Fibroblast of skin of scalp (primary cell): Measurements from ENCODE around the gene CD300A.

ENCODE experiments used
- DNase-seq: peaks from one replicate; pipeline ENCODE4 v3.0.0-alpha.2; 2013

CD300A gene

DNA sequence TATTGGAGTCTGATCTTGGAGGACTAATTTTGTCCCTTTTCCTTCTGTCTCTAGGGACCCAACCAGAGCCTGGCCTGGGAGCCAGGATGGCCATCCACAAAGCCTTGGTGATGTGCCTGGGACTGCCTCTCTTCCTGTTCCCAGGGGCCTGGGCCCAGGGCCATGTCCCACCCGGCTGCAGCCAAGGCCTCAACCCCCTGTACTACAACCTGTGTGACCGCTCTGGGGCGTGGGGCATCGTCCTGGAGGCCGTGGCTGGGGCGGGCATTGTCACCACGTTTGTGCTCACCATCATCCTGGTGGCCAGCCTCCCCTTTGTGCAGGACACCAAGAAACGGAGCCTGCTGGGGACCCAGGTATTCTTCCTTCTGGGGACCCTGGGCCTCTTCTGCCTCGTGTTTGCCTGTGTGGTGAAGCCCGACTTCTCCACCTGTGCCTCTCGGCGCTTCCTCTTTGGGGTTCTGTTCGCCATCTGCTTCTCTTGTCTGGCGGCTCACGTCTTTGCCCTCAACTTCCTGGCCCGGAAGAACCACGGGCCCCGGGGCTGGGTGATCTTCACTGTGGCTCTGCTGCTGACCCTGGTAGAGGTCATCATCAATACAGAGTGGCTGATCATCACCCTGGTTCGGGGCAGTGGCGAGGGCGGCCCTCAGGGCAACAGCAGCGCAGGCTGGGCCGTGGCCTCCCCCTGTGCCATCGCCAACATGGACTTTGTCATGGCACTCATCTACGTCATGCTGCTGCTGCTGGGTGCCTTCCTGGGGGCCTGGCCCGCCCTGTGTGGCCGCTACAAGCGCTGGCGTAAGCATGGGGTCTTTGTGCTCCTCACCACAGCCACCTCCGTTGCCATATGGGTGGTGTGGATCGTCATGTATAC lies 26.5 kb upstream of the CD300A start:
- DNase-seq = no peak

DNA sequence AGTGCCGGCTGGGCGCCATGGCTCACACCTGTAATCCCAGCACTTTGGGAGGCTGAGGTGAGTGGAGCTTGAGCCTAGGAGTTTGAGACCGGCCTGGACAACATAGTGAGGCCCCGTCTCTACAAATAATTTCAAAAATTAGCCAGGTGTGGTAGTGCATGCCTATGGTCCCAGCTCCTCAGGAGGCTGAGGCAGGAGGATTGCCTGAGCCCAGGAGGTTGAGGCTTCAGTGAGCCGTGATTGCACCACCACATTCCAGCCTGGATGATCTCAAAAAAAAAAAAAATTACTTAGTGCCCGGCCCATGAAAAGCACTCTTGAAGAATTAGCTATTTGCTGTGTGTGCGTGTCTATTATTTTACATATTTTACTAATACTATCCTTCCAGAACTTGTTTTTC lies 24.9 kb upstream of the CD300A start:
- no peak for DNase-seq

DNA sequence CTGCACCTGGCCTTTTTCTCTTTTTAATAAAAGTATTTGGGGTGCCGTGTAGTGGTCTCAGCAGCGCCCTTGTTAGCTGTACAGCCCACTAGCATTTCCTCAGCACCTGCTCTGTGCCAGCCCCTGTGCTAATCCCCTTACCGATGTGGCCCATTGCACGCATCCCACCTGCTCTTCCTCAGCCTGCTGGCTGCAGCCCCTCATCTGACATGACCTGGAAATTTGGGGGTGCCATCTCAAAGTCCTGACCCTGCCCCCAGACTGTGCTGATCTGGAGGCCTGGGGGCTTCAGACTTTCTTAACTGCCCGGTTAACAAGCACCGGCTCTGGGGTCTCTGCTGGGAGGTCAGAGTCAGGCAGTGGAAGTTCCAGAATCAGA lies 24.2 kb upstream of the CD300A start:
- DNase-seq = no peak

DNA sequence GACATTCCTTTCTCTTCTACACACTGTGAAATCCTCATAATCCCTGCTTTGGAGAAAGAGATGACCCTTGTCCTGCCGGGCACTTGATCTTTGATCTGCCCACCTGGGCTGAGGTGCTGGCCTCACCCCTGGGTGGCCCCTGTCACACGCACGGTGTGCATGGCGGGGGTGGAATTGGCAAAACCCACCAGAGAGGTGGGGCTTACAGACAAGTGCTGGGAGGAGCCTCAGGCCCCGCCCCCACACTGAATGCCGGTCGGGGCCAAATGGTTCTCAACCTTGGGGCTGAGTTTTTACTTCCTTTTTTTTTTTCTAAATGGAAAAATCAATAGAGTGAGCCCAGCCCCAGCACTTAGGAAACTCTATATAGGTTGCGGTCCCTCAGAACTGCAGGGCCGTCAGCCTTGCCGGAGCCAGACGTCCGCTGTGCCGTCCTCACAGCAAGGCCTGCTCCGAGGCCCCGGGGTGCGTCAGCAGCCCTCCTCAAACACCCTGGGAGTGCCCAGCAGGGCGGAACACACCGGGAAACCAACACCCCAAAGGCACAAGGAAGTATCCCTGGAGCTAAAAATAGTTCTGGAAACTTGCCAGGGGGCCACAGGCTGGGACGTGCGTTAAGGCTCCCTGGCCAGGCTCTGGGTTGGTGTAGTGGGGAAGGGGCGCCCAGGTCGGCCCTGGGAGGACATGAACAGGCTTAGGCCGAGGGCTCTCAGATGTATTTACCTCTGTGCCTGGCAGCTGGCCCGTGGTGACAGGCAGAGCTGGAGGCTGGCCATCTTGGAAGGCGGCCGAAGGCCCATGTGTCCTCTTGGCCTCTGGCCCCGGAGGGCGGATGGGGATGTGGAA lies 23.5 kb upstream of the CD300A start:
- DNase-seq = no peak

DNA sequence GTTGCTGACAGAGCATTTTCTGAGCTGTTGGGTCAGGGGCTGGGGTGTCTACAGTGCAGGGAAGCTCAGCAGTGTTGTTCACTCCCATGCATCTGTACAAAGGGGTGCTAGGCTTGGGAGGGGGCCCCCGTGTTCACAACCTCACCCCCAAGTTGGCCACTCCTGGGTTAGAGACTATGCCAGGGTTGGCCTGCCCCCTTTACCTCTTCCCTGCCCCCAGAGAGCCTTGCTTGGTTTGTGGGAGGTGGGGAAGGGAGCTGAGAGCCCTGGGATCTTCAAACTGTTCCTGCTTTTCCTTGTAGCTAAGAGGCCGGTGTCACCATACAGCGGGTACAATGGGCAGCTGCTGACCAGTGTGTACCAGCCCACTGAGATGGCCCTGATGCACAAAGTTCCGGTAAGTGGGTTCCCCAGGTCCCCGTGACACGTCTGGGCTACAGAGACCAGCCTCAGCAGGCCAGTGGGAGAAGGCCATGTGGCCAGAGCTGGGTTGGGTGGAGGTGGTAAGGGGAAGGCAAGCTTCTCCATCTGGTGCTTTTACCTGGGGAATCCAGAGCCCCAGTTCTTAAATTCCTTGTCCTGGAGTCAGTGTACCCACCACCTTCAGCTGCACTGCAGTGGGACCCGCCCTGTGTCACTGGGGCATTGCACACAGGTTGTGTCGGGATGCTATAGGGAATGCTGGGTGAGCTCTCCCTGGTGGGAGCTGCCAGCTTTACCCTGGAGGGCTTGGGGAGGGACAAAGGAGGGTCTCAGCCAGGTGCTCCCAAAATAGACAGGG lies 22.7 kb upstream of the CD300A start:
- DNase-seq = no peak

DNA sequence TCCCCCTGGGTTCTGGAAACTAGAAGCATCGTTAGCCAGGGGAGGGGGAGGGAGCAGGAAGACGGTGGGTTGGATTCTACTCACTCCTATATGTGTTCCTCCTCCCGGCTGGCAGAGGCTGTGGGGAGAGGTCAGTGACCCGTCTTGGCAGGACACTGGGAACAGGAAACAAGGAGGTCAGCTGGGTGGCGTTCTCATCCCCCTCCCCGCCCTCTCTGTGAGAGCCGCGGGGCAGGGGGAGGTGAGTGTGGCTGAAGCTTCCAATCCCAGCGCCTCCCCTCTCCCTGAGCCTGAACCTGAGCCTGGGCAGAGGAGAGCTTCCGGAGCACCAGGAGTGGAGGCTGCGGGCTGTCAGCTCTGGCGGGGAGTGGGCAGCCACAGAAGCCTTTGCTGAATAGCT lies 22.0 kb upstream of the CD300A start:
- no peak for DNase-seq

DNA sequence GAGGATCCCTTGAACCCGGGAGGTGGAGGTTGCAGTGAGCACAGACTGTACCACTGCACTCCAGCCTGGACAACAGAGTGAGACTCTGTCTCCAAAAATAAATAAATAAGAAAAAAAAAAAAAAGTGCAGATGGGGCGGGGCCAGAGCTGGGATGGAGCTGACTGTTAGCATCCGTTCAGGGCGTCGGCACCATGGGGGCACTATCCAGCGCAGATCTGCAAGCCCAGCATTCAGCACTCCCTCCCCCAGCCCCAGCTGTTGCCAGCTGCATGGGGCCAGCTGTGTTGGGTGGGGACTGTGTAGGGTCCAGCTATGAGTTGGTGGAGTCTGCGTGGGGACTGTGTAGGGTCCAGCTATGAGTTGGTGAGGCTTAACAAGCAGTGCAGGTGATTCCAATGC lies 21.3 kb upstream of the CD300A start:
- no peak for DNase-seq

DNA sequence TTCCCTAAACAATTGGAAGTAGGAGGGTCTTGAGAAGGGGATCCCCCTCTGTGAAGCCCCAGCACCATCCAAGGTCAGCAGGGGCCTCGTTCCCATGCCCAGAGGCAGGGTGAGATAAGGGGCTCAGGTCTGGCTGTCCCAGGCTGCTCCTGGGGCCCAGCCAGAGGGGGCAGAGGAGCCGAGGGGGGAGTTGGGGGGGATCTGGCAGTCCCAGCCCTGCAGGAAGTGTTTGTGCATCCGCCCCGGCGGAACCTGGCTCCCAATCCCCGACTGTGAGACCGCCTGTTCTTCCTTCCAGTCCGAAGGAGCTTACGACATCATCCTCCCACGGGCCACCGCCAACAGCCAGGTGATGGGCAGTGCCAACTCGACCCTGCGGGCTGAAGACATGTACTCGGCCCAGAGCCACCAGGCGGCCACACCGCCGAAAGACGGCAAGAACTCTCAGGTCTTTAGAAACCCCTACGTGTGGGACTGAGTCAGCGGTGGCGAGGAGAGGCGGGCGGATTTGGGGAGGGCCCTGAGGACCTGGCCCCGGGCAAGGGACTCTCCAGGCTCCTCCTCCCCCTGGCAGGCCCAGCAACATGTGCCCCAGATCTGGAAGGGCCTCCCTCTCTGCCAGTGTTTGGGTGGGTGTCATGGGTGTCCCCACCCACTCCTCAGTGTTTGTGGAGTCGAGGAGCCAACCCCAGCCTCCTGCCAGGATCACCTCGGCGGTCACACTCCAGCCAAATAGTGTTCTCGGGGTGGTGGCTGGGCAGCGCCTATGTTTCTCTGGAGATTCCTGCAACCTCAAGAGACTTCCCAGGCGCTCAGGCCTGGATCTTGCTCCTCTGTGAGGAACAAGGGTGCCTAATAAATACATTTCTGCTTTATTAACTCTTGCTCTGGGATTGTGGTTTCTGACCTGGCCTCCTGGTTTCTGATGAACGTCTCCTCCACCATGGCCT lies 19.6 kb upstream of the CD300A start:
- DNase-seq = no peak

DNA sequence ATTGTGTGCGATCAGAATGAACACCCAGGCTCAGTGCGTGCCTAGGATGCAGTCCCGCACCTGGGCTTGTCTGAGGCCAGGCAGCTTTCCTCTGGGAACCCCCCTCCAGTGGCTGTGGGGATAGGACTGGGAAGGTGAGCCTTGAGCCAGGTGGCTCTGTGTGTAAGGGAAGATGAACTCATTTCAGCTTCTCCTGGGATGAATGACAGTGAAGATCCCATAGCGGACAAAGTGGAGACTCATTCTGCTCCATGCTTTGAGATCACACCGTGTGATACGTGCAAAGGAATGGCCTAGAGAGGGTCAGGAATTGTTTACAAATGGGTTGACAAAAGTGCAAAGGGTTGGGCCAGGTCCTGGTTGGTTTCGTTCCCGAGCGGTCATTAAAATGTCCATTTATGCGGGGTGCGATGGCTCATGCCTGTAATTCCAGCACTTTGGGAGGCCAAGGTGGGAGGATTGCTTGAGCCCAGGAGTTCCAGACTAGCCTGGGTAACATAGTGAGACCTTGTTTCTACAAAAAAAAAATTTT lies 18.7 kb upstream of the CD300A start:
- no peak for DNase-seq

DNA sequence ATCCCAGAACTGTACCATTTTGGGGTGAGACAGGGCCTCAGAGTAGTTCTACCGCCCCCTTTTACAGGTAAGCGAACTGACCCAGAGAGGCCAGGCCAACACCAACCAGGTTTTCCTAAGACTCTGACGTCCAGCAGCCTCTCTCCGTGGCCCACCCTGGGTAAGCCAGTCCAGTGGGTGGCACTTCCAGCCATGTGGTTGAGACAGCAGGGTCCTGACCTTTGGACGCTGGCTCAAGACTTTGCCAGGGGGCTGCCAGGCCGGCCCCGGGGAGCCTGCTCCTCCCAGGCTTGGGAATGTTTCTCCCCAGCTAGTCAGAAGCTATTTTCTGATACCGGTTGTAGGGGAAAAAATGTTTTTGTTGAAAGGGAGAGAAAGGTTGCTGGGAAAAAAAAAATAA lies 17.7 kb upstream of the CD300A start:
- DNase-seq = no peak

DNA sequence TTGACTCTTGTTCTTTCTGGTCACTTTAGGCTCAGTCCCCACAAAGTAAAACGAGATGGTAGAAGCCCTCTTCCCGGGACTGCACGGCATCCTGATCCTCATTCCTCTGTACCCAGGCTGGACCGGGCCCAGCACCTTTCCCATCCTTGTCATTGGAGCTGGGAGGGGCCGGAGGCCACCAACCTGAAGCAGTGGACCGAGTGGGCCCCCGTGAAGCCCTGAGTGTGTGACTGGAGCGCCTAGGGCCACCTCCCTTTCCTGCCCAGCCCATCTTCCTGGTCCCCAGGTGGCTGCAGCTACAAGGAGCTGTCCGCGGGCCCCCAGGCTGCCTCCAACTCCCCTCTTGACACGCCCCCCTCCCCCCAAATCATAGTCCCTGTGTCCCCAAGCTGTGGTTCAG lies 17.1 kb upstream of the CD300A start:
- DNase-seq = no peak

DNA sequence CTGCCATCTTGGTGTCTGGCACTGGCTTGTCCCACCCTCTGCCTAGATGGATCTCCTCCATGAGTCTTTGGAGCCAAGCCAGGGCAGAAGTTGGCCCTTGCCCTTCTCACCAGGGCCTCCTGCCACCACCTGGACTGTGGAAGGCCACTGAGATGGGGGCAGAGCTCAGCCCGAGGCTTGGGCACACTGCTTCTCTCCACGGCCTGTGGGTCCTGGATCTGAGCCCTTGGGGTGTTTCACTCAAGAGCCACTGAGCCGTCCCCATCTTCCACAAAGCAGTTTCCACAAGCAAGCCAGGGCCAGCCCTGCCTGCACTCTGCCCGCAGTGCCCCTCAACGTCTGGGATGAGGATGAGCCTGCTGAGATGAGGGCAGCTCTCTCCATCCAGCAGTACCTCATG lies 16.7 kb upstream of the CD300A start:
- DNase-seq = no peak

DNA sequence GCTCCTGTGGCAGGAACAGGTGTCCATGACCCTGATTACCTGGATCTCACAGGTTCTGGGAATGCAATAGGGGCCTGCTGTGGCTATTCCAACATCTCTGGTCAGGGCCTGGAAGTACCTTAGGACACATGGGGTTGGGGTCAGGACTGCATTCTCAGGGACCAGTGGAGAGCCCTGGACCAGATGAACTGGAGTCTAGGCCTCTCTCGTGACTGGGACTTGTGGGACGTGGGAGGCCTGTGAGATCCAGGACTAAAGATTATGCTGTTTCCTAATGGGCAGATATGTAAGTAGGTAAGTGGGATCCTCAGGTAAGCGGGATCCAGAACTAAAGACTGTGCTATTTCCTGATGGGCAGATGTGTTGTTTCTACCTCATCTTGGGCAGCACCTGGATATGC lies 16.2 kb upstream of the CD300A start:
- no peak for DNase-seq

DNA sequence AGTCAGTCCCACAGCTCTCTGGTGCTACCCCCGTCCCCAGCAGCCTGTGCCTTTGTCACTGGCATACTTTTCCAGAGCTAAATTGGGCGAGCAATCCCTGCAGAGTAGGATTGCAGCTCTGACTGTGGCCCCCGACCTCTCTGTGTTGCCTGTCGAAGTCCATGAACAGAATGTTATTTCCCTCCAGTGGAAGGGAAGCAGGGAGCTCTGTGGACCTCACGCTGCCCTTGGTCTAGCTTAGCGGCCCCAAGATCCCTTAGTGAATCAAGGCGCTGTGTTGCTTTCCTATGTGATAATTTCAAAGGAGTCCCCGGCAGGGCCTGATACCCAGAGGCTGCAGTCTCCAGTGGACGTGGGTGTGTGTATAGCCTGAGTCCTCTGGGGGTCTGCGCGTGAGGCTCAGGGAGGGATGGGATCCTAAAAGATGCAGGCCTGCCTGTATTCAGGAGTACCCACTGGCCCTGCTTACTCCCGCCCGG lies 15.5 kb upstream of the CD300A start:
- no peak for DNase-seq

DNA sequence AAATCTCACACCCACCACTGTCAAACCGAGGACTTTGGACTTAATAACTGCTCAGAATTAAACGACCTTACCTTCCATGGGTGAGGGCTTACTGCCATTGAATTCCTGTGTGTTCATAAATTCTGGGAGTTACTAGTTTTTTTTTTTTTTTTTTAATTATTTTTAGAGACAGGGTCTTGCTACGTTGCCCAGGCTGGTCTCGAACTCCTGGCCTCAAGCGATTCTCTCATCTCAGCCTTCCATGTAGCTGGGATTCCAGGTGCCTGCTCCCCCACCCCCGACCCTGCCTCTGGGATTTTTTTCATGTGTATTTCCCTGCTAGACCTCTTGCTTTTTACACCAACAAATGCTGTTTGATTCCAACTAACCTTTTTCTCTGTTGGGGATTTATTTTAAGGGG lies 14.9 kb upstream of the CD300A start:
- no peak for DNase-seq

DNA sequence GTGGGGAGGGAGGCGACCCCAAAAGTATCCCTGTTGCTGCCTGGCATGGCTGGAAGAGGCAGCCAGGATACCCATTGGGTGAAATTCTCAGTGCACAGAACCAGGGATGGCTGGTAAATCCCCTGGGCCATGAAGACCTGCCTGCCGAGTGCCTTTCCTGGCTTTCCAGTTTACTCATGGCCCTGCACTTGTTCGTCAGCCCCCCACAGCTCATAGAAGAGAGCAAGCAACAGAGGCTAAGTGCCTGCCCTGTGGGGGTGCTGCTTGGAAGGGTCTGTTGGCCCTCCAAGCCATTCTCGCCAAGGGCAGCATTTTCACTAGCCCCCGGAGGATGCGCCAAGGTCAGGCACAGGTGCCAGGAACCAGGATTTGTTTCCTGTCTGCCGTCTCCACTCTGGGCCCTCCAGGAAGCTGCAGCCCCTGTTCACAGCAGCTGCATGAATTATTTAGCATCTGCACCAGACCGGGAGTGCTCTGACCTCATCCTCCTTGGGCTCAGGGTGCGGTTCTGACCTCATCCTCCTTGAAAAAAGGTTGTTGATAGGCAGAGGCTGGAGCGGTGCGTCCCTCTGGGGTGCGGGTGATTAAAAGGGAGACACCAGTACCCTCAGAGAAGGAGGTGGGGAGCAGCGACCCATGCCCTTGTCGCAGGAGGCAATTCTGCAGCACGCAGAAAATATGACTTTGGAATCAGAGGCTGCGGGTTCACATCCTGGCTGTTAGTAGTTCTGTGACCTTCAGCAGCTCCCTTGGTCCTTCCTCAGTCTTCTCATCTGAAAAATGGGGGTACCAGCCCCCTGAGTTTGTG lies 14.2 kb upstream of the CD300A start:
- no peak for DNase-seq

DNA sequence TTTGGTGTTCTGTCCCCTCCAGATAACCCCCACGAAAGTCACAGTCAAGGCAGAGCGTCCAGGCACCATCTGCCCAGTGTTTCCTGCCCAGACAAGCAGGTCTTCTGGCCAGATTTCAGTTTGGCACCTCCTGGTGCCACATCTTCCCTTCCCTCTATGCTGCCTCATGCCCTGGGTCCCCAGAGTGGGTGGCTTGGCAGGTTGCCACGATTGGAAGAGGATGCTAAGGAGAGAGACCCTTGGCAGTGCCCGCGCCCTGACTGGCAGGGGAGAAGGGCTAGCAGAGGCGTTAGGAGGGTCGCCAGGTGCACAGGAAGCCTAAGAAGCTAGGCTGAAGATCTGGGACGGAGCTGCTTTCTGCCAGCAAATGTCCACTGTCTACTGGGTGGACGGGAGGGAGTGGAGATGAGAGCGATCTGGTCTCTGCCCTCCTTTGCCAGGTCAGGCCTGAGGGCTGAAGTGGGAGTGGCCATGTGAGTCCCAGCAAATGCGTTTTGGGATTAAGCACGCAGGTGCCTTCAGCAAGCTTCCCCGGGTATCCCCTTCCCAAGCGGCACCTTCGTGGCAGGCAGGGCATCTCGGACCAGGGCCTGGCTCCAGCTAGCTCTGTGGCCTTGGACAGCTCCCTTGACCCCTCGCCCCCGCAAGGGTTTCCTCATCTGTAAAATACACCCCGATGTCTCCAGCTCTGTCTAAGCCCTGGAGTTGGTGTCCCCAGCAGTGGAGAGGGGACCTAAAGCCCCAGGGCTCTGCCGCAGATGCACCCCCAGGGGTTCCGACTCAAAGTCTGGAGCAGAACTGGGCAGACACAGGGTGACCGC lies 13.4 kb upstream of the CD300A start:
- DNase-seq = no peak

DNA sequence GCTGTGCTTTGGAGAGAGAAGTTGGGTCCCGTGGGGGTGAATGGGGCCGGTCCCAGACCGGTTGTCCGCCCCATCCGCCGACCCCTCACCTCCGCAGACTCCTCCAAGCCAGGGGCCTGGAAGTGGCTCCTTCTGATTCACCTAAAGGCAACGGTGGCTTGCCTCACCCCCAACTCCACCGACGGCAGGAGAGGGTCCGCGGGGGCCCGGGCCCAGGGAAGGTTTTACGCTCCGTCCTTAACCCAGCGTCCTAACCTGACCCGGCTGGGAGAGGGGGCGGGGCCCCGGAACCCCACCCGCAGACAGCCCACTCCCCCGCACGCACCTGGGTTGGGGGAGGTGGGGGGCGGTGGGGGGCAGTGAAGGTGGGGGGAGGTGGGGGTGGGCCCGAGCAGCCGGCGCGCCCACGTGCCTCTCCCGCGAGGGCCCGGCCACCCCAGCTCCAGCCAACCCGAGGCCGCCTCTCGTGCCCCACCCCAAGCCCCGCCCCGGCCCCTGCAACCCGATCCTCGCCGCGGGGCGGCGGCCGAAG lies 12.7 kb upstream of the CD300A start:
- DNase-seq = no peak
